ENCODE measurements around the gene ADGRF4. TPM values are rescaled to one million over a fixed set of nuclear protein-coding genes. Genes with fewer than 3 reads are reported as not detected.

ADGRF4 gene
- total and polyA plus RNA-seq, 2 donors (not counting 1 experiment from before 2014, with no cell fraction given): not detected

DNA sequence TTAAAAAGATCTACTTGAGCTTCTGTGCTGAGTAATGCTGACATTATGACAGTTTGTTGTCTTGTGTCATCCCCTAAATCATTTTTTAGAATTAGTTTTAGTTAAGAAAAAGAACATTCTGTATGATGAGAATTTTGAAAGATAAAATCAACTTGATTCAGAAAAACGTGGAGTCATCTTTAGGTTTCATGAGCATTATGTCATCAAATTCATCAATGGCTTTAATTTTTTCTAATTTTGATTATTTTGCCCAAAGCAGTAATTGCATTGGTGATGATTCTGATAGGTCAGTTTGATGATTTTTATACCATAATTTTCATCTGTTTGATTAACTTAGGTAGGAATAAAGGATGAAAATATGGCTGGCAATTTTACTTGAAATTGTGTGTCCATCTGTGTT lies 26.6 kb upstream of the ADGRF4 start:
- peaks cover 18% of the 10 kb centered on the region for H3K27me3 Mint-ChIP-seq
- no CpG with 5 or more reads among the region's 1 CpG for WGBS (ENCODE audit: insufficient coverage)
- ATAC-seq (ENCODE audit: low read depth): no peak
- H3K4me1 Mint-ChIP-seq: no peaks in the 10 kb centered on the region
- Histone ChIP-seq H3K27ac (ENCODE audit: low read length in 2 of 2) (no peak overlapping the region), H3K4me2 (replicated peaks; ENCODE audit: low read depth, low read length, poor library complexity, severe bottlenecking) (no peak overlapping the region), H2AFZ (ENCODE audit: insufficient read depth, low read depth, low read length, poor library complexity, severe bottlenecking) (no peak overlapping the region), H3K36me3 (replicated peaks in 1 of 2; ENCODE audit: control extremely low read depth in 1 of 2, control insufficient read depth in 1 of 2, extremely low read depth in 1 of 2, insufficient read depth in 2 of 2, low read length in 1 of 2) (no peaks in the 10 kb centered on the region), H3K4me3 (ENCODE audit: control extremely low read depth in 1 of 5, extremely low read depth in 1 of 5, insufficient read depth in 1 of 5, low read depth in 2 of 5, low read length in 4 of 5) (no peak overlapping the region), H4K20me1 (ENCODE audit: control insufficient read depth, insufficient read depth, low read length, poor library complexity, severe bottlenecking) (no peaks in the 10 kb centered on the region), H3K79me2 (ENCODE audit: control insufficient read depth, insufficient read depth, low read length) (no peaks in the 10 kb centered on the region), H3K9me3 (ENCODE audit: control extremely low read depth in 1 of 3, control insufficient read depth in 2 of 3, insufficient read depth in 1 of 3, low read length in 2 of 3) (no peaks in the 10 kb centered on the region), H3K9ac (ENCODE audit: low read length) (no peak overlapping the region), H3K27me3 (replicated peaks in 1 of 4; ENCODE audit: control extremely low read depth in 1 of 4, control insufficient read depth in 3 of 4, insufficient read depth in 4 of 4, low read length in 3 of 4) (peaks cover 0 to 13% (median 3%) of the 10 kb centered on the region in 4 experiments), H3K4me1 (ENCODE audit: control insufficient read depth in 2 of 2, insufficient read depth in 2 of 2, low read length in 2 of 2) (no peaks in the 10 kb centered on the region)
- CTCF ChIA-PET: no interaction called here
- TF ChIP-seq, protein P1, sequence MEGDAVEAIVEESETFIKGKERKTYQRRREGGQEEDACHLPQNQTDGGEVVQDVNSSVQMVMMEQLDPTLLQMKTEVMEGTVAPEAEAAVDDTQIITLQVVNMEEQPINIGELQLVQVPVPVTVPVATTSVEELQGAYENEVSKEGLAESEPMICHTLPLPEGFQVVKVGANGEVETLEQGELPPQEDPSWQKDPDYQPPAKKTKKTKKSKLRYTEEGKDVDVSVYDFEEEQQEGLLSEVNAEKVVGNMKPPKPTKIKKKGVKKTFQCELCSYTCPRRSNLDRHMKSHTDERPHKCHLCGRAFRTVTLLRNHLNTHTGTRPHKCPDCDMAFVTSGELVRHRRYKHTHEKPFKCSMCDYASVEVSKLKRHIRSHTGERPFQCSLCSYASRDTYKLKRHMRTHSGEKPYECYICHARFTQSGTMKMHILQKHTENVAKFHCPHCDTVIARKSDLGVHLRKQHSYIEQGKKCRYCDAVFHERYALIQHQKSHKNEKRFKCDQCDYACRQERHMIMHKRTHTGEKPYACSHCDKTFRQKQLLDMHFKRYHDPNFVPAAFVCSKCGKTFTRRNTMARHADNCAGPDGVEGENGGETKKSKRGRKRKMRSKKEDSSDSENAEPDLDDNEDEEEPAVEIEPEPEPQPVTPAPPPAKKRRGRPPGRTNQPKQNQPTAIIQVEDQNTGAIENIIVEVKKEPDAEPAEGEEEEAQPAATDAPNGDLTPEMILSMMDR (IDR thresholded peaks at IDR 0.05): no peak
- TF ChIP-seq EZH2 (IDR thresholded peaks at IDR 0.05; ENCODE audit: borderline replicate concordance, insufficient read depth, low read depth, low read length, poor library complexity, severe bottlenecking): no peak
- no peaks in the 10 kb centered on the region for H3K9me3 Mint-ChIP-seq (ENCODE audit: insufficient read depth)
- H3K27ac Mint-ChIP-seq: no peak overlapping the region
- intact Hi-C loops (cut with micrococcal nuclease): no loop called here
- DNase-seq: no peak
- POLR2A ChIA-PET: no interaction called here
- no peak overlapping the region for H3K4me3 Mint-ChIP-seq

DNA sequence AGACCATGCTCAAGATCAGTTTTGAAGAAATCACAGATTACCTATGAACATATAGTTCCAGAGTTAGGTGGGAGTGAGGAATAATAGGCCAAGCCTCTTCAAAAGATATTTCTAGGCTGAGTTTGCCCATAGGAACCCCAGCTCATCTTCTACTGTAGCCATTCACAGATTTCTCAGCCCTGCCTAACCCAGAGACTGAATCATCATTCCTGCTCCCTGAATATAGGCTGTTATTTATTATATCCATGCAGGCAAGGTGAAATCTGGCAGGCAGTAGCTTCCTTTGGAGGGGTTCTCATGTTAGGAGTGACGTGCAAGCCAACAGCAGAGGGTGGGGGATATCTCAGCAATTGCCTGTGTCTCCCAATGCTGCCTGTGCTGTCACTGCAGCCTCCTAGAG lies 25.6 kb upstream of the ADGRF4 start:
- no peaks in the 10 kb centered on the region for H4K20me1 ChIP-seq (ENCODE audit: control insufficient read depth, insufficient read depth, low read length, poor library complexity, severe bottlenecking)
- DNase-seq: no peak
- CTCF ChIA-PET: no interaction called here
- intact Hi-C loops (cut with micrococcal nuclease): no loop called here
- H3K4me1 ChIP-seq (ENCODE audit: control insufficient read depth in 2 of 2, insufficient read depth in 2 of 2, low read length in 2 of 2): no peaks in the 10 kb centered on the region
- POLR2A ChIA-PET: no interaction called here
- no peaks in the 10 kb centered on the region for H3K9me3 ChIP-seq (ENCODE audit: control extremely low read depth in 1 of 3, control insufficient read depth in 2 of 3, insufficient read depth in 1 of 3, low read length in 2 of 3)
- no peak overlapping the region for H3K4me3 ChIP-seq (ENCODE audit: control extremely low read depth in 1 of 5, extremely low read depth in 1 of 5, insufficient read depth in 1 of 5, low read depth in 2 of 5, low read length in 4 of 5)
- no peak overlapping the region for H3K4me2 ChIP-seq (replicated peaks; ENCODE audit: low read depth, low read length, poor library complexity, severe bottlenecking)
- H3K9me3 Mint-ChIP-seq (ENCODE audit: insufficient read depth): no peaks in the 10 kb centered on the region
- no peak overlapping the region for H3K27ac Mint-ChIP-seq
- WGBS (ENCODE audit: insufficient coverage): 100% methylated on average over 1 of the region's 1 CpG
- H3K4me3 Mint-ChIP-seq: no peak overlapping the region
- no peak for ATAC-seq (ENCODE audit: low read depth)
- no peaks in the 10 kb centered on the region for H3K79me2 ChIP-seq (ENCODE audit: control insufficient read depth, insufficient read depth, low read length)
- H3K27ac ChIP-seq (ENCODE audit: low read length in 2 of 2): no peak overlapping the region
- H3K27me3 ChIP-seq (replicated peaks in 1 of 4; ENCODE audit: control extremely low read depth in 1 of 4, control insufficient read depth in 3 of 4, insufficient read depth in 4 of 4, low read length in 3 of 4): peaks cover 0 to 7% (median 3%) of the 10 kb centered on the region in 4 experiments
- no peaks in the 10 kb centered on the region for H3K4me1 Mint-ChIP-seq
- TF ChIP-seq, protein P1 (IDR thresholded peaks at IDR 0.05): no peak
- no peak for TF ChIP-seq EZH2 (IDR thresholded peaks at IDR 0.05; ENCODE audit: borderline replicate concordance, insufficient read depth, low read depth, low read length, poor library complexity, severe bottlenecking)
- H3K36me3 ChIP-seq (replicated peaks in 1 of 2; ENCODE audit: control extremely low read depth in 1 of 2, control insufficient read depth in 1 of 2, extremely low read depth in 1 of 2, insufficient read depth in 2 of 2, low read length in 1 of 2): no peaks in the 10 kb centered on the region
- H3K27me3 Mint-ChIP-seq: peaks cover 12% of the 10 kb centered on the region
- no peak overlapping the region for H3K9ac ChIP-seq (ENCODE audit: low read length)
- no peak overlapping the region for H2AFZ ChIP-seq (ENCODE audit: insufficient read depth, low read depth, low read length, poor library complexity, severe bottlenecking)
